HL-60 (cell line): ENCODE results near the gene GDPD5.

Experiments used
- POLR2AphosphoS5 ChIP-seq: IDR thresholded peaks from 2 replicates; pipeline ENCODE4 v1.6.1; 2012; ENCODE audit warnings: low read depth
- TF ChIP-seq, protein P1 (sequence below): IDR thresholded peaks from one replicate; pipeline ENCODE4 v1.5.1; 2011; ENCODE audit warnings: low read length, control low read depth, inconsistent platforms; ENCODE audit not compliant: insufficient read depth

DNA sequence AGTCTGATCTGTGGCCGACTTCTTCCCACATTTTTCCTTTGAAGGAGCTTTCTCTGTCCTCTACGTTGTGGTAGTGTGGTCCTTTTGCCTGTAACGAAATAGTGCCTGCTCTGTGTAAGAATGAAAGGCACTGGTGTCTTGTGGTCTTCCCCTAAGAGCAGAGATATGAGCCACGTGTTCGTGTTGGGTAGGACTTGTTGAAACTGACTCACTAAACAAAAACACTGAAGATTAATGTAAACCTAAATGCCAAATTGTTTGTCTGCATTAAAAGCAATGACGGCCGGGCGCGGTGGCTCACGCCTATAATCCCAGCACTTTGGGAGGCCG lies 136.5 kb downstream of the GDPD5 start:
- TF ChIP-seq, protein P1, sequence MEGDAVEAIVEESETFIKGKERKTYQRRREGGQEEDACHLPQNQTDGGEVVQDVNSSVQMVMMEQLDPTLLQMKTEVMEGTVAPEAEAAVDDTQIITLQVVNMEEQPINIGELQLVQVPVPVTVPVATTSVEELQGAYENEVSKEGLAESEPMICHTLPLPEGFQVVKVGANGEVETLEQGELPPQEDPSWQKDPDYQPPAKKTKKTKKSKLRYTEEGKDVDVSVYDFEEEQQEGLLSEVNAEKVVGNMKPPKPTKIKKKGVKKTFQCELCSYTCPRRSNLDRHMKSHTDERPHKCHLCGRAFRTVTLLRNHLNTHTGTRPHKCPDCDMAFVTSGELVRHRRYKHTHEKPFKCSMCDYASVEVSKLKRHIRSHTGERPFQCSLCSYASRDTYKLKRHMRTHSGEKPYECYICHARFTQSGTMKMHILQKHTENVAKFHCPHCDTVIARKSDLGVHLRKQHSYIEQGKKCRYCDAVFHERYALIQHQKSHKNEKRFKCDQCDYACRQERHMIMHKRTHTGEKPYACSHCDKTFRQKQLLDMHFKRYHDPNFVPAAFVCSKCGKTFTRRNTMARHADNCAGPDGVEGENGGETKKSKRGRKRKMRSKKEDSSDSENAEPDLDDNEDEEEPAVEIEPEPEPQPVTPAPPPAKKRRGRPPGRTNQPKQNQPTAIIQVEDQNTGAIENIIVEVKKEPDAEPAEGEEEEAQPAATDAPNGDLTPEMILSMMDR: no peak
- no peak for TF ChIP-seq POLR2AphosphoS5
